HL-60/S4 treated with retinoic acid at 250 ng/mL for 4 days and 3 days (cell line): ENCODE data around the gene PEX10.

Experiments used
- in situ Hi-C: fragments of 300-500 bp; cut with MboI; formaldehyde crosslinking; loops from 2 replicates; pipeline ENCODE4 v1.7.0; 2022; ENCODE audit warnings: low sequenced_read_pairs

The PEX10 gene

GRCh38 chr1:2426540-2426939 lies 14.2 kb upstream of the PEX10 start:
- in situ Hi-C loops = no loop called here

- in situ Hi-C loops = no loop called here
Measured at GRCh38 chr1:2425892-2426291, 13.5 kb upstream of the PEX10 start.

GRCh38 chr1:2422523-2422922 lies 10.2 kb upstream of the PEX10 start:
- in situ Hi-C loops = loop anchor here (25.0 kb wide), 1 partner anchor 990 kb away; no protein-coding TSS in a partner anchor

- in situ Hi-C loops = loop anchor here (25.0 kb wide), 1 partner anchor 993 kb away; no protein-coding TSS in a partner anchor
Measured at GRCh38 chr1:2419416-2419815, 7.1 kb upstream of the PEX10 start.

GRCh38 chr1:2418791-2419320 lies 6.5 kb upstream of the PEX10 start:
- in situ Hi-C loops = loop anchor here (25.0 kb wide), 1 partner anchor 993 kb away; no protein-coding TSS in a partner anchor

GRCh38 chr1:2417833-2418225 lies 5.5 kb upstream of the PEX10 start:
- in situ Hi-C loops = loop anchor here (25.0 kb wide), 1 partner anchor 994 kb away; no protein-coding TSS in a partner anchor

- in situ Hi-C loops = loop anchor here (25.0 kb wide), 1 partner anchor 995 kb away; no protein-coding TSS in a partner anchor
Measured at GRCh38 chr1:2417083-2417832, 4.9 kb upstream of the PEX10 start.

GRCh38 chr1:2416403-2416802 lies 4.0 kb upstream of the PEX10 start:
- in situ Hi-C loops = loop anchor here (25.0 kb wide), 1 partner anchor 996 kb away; no protein-coding TSS in a partner anchor

- in situ Hi-C loops = loop anchor here (25.0 kb wide), 1 partner anchor 996 kb away; no protein-coding TSS in a partner anchor
Measured at GRCh38 chr1:2415801-2416208, 3.4 kb upstream of the PEX10 start.

- in situ Hi-C loops = loop anchor here (25.0 kb wide), 1 partner anchor 997 kb away; no protein-coding TSS in a partner anchor
Measured at GRCh38 chr1:2415337-2415736, 3.0 kb upstream of the PEX10 start.

- in situ Hi-C loops = loop anchor here (25.0 kb wide), 1 partner anchor 998 kb away; no protein-coding TSS in a partner anchor
Measured at GRCh38 chr1:2414297-2414958, 2.1 kb upstream of the PEX10 start.

GRCh38 chr1:2413495-2414296 lies 1.3 kb upstream of the PEX10 start:
- in situ Hi-C loops = loop anchor here (25.0 kb wide), 1 partner anchor 999 kb away; no protein-coding TSS in a partner anchor

- in situ Hi-C loops = loop anchor here (25.0 kb wide), 1 partner anchor 999 kb away; no protein-coding TSS in a partner anchor
Measured at GRCh38 chr1:2412773-2413494, 570 bp upstream of the PEX10 start.

- in situ Hi-C loops = loop anchor here (25.0 kb wide), 1 partner anchor 1000 kb away; no protein-coding TSS in a partner anchor
Measured at GRCh38 chr1:2411801-2412394, 466 bp downstream of the PEX10 start.

GRCh38 chr1:2409745-2410144 lies 2.6 kb downstream of the PEX10 start:
- in situ Hi-C loops = loop anchor here (25.0 kb wide), 1 partner anchor 1003 kb away; no protein-coding TSS in a partner anchor

- in situ Hi-C loops = loop anchor here (25.0 kb wide), 1 partner anchor 1003 kb away; no protein-coding TSS in a partner anchor
Measured at GRCh38 chr1:2408859-2409276, 3.5 kb downstream of the PEX10 start.

- in situ Hi-C loops = loop anchor here (25.0 kb wide), 1 partner anchor 1004 kb away; no protein-coding TSS in a partner anchor
Measured at GRCh38 chr1:2408456-2408855, 3.9 kb downstream of the PEX10 start.

- in situ Hi-C loops = loop anchor here (25.0 kb wide), 1 partner anchor 1004 kb away; no protein-coding TSS in a partner anchor
Measured at GRCh38 chr1:2407991-2408275, 4.4 kb downstream of the PEX10 start.
